ENCODE results near the gene CHI3L2. TPM values are rescaled to one million over a fixed set of nuclear protein-coding genes. Genes with fewer than 3 reads are reported as not detected.

The CHI3L2 gene
- total RNA-seq, 6 experiments from 2014 or later = 0.35 to 0.64 (median 0.57) TPM; not detected in 3

DNA sequence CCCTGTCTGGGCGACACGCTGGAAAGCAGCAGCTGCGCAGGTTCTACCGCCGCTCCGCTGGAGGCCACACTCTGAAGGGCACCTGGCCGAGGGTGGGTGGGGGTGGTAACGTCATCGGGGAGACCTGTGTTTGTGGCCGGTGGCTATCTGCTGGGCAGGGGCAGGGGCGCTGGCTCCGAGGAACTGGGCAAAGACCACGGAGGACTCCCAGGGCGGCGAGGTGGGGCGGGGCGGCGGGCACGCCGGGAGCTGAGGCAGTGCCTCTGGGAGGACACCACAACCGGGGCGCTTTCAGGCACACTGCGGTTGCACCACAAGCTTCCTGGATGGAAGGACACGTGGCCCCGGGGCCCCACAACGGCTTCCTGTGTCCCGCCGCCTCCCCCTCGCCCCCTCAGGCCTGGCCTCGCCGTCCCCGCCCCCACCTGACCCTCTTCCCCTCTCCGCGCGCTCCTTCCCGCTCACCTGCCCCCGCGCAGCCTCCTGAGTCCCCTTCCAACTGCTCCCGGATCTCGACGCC, 23.8 kb upstream of the CHI3L2 start:
- Mint-ChIP-seq H3K4me1 (ENCODE audit: low read depth) (peaks cover 18% of the 10 kb centered on the region), H3K36me3 (ENCODE audit: low read depth) (no peaks in the 10 kb centered on the region), H3K27ac (no peak overlapping the region), H3K27me3 (ENCODE audit: insufficient read depth) (peaks cover 9% of the 10 kb centered on the region), H3K9me3 (no peaks in the 10 kb centered on the region), H3K4me3 (peak overlapping the region; percentile 45; the same call in 1 of the 2 replicates)
- DNase-seq = no peak
- TF ChIP-seq, protein P1, sequence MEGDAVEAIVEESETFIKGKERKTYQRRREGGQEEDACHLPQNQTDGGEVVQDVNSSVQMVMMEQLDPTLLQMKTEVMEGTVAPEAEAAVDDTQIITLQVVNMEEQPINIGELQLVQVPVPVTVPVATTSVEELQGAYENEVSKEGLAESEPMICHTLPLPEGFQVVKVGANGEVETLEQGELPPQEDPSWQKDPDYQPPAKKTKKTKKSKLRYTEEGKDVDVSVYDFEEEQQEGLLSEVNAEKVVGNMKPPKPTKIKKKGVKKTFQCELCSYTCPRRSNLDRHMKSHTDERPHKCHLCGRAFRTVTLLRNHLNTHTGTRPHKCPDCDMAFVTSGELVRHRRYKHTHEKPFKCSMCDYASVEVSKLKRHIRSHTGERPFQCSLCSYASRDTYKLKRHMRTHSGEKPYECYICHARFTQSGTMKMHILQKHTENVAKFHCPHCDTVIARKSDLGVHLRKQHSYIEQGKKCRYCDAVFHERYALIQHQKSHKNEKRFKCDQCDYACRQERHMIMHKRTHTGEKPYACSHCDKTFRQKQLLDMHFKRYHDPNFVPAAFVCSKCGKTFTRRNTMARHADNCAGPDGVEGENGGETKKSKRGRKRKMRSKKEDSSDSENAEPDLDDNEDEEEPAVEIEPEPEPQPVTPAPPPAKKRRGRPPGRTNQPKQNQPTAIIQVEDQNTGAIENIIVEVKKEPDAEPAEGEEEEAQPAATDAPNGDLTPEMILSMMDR (IDR thresholded peaks at IDR 0.05) = no peak

DNA sequence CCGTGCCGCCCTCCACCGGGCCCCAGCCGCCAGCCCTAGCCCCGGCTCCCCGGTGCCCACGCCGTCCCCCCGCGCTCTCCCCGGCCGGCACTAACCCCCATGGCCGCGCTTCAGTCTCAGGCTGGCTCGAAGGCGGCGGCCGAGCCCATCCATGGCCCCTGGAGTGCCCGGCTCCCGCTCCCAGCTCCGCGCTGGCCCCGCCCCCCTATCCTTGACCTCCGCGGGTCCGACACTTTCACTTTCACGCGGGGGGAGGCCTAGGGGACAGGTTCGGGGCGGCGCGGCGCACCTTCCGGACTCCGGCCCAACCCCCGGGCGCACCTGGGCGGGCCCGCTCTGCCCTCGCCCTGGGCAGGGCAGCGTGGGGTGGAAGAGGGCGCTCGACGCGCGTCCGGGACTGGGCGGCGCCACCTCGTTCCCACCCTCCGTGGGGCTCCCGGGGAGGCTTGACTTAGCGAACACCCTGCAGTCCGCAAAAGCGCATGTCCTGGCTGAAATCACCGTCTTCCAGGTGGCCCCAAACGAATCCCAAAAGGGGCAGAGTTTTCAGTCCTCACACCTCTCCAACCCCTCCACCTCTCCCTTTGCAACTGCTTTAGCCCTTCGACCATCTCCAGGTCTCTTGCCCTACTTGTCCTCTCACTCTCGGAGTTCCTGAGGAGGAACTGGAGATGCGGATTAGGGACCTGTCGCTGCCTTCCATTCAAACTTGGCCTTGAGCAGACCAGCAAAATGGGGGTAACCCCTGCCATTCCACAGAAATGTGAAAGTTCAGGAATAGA, 23.1 kb upstream of the CHI3L2 start:
- no peaks in the 10 kb centered on the region for H3K9me3 Mint-ChIP-seq
- TF ChIP-seq, protein P1 (IDR thresholded peaks at IDR 0.05) = no peak
- H3K27me3 Mint-ChIP-seq (ENCODE audit: insufficient read depth) = peaks cover 9% of the 10 kb centered on the region
- H3K27ac Mint-ChIP-seq = 0 out of 2 replicates have a peak overlapping the region, but pooled peaks have one; percentile 12
- H3K4me1 Mint-ChIP-seq (ENCODE audit: low read depth) = peaks cover 18% of the 10 kb centered on the region
- no peaks in the 10 kb centered on the region for H3K36me3 Mint-ChIP-seq (ENCODE audit: low read depth)
- no peak for DNase-seq
- H3K4me3 Mint-ChIP-seq = peak overlapping the region; percentile 66

DNA sequence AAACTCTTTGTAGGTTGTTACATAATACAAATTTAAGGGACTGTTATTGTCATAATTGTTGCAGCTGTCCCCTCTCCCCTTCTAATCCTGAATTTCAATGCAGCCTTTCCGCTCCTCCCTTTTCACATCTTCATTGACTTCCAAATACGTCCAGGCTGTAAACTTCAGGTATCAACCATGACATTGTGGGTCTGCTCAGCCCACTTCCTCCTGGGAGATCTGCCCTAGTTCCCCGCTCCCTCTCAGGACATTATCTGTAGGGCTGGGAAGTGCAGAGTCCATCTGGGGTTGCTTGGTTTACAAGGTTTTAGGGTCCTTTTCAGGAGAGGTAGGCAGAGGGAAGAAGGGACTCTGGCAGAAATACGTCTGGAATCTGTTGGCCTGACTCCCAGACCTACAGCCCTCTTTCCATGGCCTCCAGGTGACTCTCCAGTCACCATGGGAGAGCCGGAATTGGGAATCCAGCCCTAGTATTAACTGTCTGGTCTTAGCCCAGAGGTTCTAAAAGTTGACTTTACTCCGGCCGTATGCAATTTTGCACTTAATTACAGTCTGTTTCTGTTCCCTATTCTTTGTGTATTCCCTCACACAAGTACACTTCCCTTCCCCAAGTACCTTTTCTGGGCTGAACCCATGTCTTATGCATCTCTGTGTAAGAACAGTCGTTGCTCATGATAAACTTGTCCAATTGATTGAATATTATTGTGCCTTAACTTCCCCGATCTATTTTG, 22.4 kb upstream of the CHI3L2 start:
- H3K4me3 Mint-ChIP-seq = peak overlapping the region; percentile 66
- no peak for DNase-seq
- H3K9me3 Mint-ChIP-seq = no peaks in the 10 kb centered on the region
- peaks cover 9% of the 10 kb centered on the region for H3K27me3 Mint-ChIP-seq (ENCODE audit: insufficient read depth)
- H3K4me1 Mint-ChIP-seq (ENCODE audit: low read depth) = peaks cover 18% of the 10 kb centered on the region
- H3K36me3 Mint-ChIP-seq (ENCODE audit: low read depth) = no peaks in the 10 kb centered on the region
- H3K27ac Mint-ChIP-seq = no peak overlapping the region
- TF ChIP-seq, protein P1 (IDR thresholded peaks at IDR 0.05) = no peak

DNA sequence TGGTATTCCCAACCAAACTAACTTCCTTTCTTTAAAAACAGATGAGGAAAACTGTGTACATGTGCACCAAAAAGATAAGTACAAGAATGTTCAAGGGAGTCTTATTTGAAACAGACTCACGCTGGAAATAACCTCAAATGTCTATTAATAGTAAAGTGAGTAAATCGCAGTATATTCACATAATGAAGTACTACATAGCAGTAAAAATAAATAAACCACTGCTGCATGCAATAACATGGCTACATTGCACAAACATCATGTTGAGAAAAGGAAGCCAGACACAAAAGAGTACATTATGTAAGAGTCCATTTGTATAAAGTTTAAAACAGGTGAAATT, 21.8 kb upstream of the CHI3L2 start:
- Mint-ChIP-seq H3K4me3 (0 out of 2 replicates have a peak overlapping the region, but pooled peaks have one; percentile 2), H3K36me3 (ENCODE audit: low read depth) (no peaks in the 10 kb centered on the region), H3K4me1 (ENCODE audit: low read depth) (peaks cover 18% of the 10 kb centered on the region), H3K27me3 (ENCODE audit: insufficient read depth) (peaks cover 9% of the 10 kb centered on the region), H3K27ac (no peak overlapping the region), H3K9me3 (no peaks in the 10 kb centered on the region)
- peak; percentile 17 for DNase-seq
- TF ChIP-seq, protein P1 (IDR thresholded peaks at IDR 0.05) = no peak

DNA sequence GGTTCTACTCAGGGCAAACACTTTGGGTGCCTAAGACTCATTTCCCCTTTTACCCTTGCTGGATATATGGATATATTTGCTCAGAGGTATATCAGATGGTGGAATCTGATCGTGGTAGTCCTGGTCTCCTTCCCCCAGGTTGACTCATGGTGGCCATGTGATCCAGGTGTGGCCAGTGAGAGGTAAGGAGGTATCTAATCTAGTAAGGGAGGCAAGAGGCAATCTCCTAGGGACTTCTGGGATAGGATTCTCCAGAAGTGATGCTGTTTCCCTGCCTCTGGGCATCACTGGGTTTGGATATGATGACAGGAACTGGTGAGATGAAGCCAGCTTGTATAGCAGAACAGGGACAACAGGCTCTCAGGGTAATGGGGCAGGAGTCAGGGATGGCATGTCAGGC, 18.6 kb upstream of the CHI3L2 start:
- peaks cover 19% of the 10 kb centered on the region for H3K4me1 Mint-ChIP-seq (ENCODE audit: low read depth)
- H3K4me3 Mint-ChIP-seq = no peak overlapping the region
- peaks cover 9% of the 10 kb centered on the region for H3K27me3 Mint-ChIP-seq (ENCODE audit: insufficient read depth)
- no peak for DNase-seq
- H3K36me3 Mint-ChIP-seq (ENCODE audit: low read depth) = 0 out of 2 replicates have a peak, but pooled peaks cover 7% of the 10 kb centered on the region
- TF ChIP-seq, protein P1 (IDR thresholded peaks at IDR 0.05) = no peak
- no peak overlapping the region for H3K27ac Mint-ChIP-seq
- H3K9me3 Mint-ChIP-seq = no peaks in the 10 kb centered on the region

Data from HFFc6 (cell line).